ENCODE data around the gene CTNNA3.

Gene CTNNA3

GRCh38 chr10:66838656-66839055 lies 857.3 kb downstream of the CTNNA3 start:
- in situ Hi-C loops (cut with MboI; ENCODE audit: low sequenced_read_pairs, unreplicated experiment), result no loop called here
- no peak for DNase-seq (ENCODE audit: low spot score)

DNA sequence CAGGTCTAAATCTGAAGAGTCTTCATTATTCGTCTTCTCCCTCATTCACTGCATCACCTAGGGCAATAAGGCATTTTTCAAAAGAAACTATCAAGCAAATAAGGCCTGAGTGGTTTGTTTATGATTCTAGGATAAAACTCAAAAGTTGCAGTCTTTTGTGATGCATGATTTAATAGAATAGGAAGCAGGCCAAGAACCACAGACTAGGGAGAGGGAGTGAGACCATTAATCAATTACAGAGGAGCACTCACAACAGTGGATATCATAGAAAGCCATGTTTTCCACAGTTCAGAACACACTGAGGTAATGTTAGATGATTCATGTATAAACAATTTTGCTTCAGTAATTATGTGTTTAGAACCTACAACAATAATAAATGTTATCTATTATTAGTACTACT lies 858.0 kb downstream of the CTNNA3 start:
- TF ChIP-seq, protein P1, sequence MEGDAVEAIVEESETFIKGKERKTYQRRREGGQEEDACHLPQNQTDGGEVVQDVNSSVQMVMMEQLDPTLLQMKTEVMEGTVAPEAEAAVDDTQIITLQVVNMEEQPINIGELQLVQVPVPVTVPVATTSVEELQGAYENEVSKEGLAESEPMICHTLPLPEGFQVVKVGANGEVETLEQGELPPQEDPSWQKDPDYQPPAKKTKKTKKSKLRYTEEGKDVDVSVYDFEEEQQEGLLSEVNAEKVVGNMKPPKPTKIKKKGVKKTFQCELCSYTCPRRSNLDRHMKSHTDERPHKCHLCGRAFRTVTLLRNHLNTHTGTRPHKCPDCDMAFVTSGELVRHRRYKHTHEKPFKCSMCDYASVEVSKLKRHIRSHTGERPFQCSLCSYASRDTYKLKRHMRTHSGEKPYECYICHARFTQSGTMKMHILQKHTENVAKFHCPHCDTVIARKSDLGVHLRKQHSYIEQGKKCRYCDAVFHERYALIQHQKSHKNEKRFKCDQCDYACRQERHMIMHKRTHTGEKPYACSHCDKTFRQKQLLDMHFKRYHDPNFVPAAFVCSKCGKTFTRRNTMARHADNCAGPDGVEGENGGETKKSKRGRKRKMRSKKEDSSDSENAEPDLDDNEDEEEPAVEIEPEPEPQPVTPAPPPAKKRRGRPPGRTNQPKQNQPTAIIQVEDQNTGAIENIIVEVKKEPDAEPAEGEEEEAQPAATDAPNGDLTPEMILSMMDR (IDR thresholded peaks at IDR 0.05; ENCODE audit: borderline replicate concordance, control extremely low read depth, extremely low read depth, insufficient read depth, missing control alignments), result no peak
- in situ Hi-C loops (cut with MboI; ENCODE audit: low sequenced_read_pairs, unreplicated experiment), result no loop called here
- DNase-seq (ENCODE audit: low spot score), result no peak

More at GRCh38 chr10:66838656-66839055, 857.3 kb downstream of the CTNNA3 start:
- TF ChIP-seq, protein P1 (IDR thresholded peaks at IDR 0.05; ENCODE audit: borderline replicate concordance, control extremely low read depth, extremely low read depth, insufficient read depth, missing control alignments), result no peak

- in situ Hi-C loops (cut with MboI; ENCODE audit: low sequenced_read_pairs, unreplicated experiment), result no loop called here
- TF ChIP-seq, protein P1 (IDR thresholded peaks at IDR 0.05; ENCODE audit: borderline replicate concordance, control extremely low read depth, extremely low read depth, insufficient read depth, missing control alignments), result no peak
- DNase-seq (ENCODE audit: low spot score), result no peak
Measured at GRCh38 chr10:66837335-66837734, 858.7 kb downstream of the CTNNA3 start.

- TF ChIP-seq, protein P1 (IDR thresholded peaks at IDR 0.05; ENCODE audit: borderline replicate concordance, control extremely low read depth, extremely low read depth, insufficient read depth, missing control alignments), result no peak
- in situ Hi-C loops (cut with MboI; ENCODE audit: low sequenced_read_pairs, unreplicated experiment), result no loop called here
- DNase-seq (ENCODE audit: low spot score), result no peak
Measured at GRCh38 chr10:66836771-66837170, 859.2 kb downstream of the CTNNA3 start.

DNA sequence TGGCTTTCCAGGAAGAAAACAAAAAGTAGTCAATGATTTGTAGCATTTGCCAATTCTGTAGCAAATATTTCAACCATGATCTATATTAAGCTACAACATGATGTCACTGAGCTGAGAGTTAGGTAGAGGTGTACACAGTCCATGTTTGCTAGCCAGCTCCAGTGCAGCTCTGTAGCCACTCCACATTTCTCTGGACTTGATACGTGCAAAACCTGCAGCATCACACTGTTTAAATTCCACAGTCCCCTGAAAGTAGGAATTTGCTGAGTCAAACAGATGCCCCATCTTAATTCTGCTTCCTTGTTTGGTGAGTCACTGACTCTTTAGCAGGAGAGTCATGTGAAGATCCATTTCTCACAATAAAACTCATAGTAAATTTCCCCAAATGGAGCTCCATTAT lies 859.9 kb downstream of the CTNNA3 start:
- in situ Hi-C loops (cut with MboI; ENCODE audit: low sequenced_read_pairs, unreplicated experiment), result no loop called here
- TF ChIP-seq, protein P1 (IDR thresholded peaks at IDR 0.05; ENCODE audit: borderline replicate concordance, control extremely low read depth, extremely low read depth, insufficient read depth, missing control alignments), result no peak

DNA sequence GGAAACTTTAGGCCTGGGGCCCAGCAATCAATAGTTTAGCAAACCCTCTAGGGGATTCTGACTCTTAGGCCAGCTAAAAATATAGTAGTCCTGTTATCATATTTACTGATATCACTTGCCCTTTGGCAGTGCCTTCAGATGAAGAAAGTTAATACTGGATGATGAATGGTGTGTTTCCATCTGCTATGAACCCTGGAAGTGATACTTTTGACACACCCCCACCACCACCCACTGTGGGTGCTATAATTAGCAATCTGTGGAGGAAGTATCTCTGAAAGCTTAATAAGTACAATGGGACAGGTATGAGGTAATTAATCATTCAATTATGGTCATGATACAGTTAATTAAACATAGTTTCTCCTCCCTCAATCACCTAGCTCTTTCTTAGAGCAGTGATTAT lies 860.6 kb downstream of the CTNNA3 start:
- TF ChIP-seq, protein P1 (IDR thresholded peaks at IDR 0.05; ENCODE audit: borderline replicate concordance, control extremely low read depth, extremely low read depth, insufficient read depth, missing control alignments), result no peak

More for the DNA sequence above, 859.9 kb downstream of the CTNNA3 start:
- DNase-seq (ENCODE audit: low spot score), result no peak

DNA sequence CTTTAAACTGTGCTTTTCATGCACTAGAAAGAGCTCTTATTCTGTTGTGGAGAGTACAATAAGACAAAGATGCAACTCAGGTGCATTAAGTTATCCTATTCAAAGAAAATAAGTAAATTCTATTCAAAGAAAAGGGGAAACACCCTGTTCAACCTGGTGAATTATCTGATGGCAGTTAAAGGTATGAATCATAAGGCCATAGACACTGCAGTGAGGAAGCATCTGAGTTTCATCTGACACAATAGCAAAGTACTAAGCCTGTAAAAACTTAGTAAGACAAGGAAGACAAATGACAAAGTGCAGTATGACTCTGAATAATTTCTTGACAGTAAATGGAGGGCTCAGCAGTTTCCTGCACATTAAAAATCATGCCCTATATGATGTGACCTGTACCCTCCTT lies 861.2 kb downstream of the CTNNA3 start:
- in situ Hi-C loops (cut with MboI; ENCODE audit: low sequenced_read_pairs, unreplicated experiment), result no loop called here
- TF ChIP-seq, protein P1 (IDR thresholded peaks at IDR 0.05; ENCODE audit: borderline replicate concordance, control extremely low read depth, extremely low read depth, insufficient read depth, missing control alignments), result no peak
- no peak for DNase-seq (ENCODE audit: low spot score)

More for the DNA sequence above, 860.6 kb downstream of the CTNNA3 start:
- in situ Hi-C loops (cut with MboI; ENCODE audit: low sequenced_read_pairs, unreplicated experiment), result no loop called here
- no peak for DNase-seq (ENCODE audit: low spot score)

All from GM13976 (cell line).